NCI-H2227 treated with DMSO at 0.1 percent for 48 hours (cell line): ENCODE results near the gene PDGFC.

ENCODE experiments used
- DNase-seq: peaks from one replicate; lab custom pipeline; 2025; lab: John Stamatoyannopoulos, UW

PDGFC gene

GRCh38 chr4:156971676-156972378 is at the start of gene PDGFC:
Gene PDGFC (minus strand): TSS chr4:156971799. CDS start chr4:156970903, 896 bp downstream.
- no peak for DNase-seq

- DNase-seq = no peak
Observed at GRCh38 chr4:157020882-157021281, 49.3 kb upstream of the PDGFC start.

- DNase-seq = no peak
Observed at GRCh38 chr4:157018920-157019490, 47.4 kb upstream of the PDGFC start.

- DNase-seq = no peak
Observed at GRCh38 chr4:157014621-157015591, 43.3 kb upstream of the PDGFC start.

GRCh38 chr4:157013656-157014055 is 42.1 kb upstream of the PDGFC start:
- no peak for DNase-seq

GRCh38 chr4:157012781-157013180 is 41.2 kb upstream of the PDGFC start:
- DNase-seq = no peak

GRCh38 chr4:157012296-157012695 is 40.7 kb upstream of the PDGFC start:
- no peak for DNase-seq

GRCh38 chr4:157010630-157011029 is 39.0 kb upstream of the PDGFC start:
- DNase-seq = no peak

GRCh38 chr4:157005831-157006230 is 34.2 kb upstream of the PDGFC start:
- DNase-seq = no peak

GRCh38 chr4:157005193-157005592 is 33.6 kb upstream of the PDGFC start:
- DNase-seq = no peak

- no peak for DNase-seq
Observed at GRCh38 chr4:157004279-157005161, 32.9 kb upstream of the PDGFC start.

GRCh38 chr4:156999175-156999517 is 27.5 kb upstream of the PDGFC start:
- DNase-seq = peak; percentile 3

- DNase-seq = no peak
Observed at GRCh38 chr4:156998500-156999174, 27.0 kb upstream of the PDGFC start.

GRCh38 chr4:156992943-156993342 is 21.3 kb upstream of the PDGFC start:
- no peak for DNase-seq

GRCh38 chr4:156991161-156991560 is 19.6 kb upstream of the PDGFC start:
- DNase-seq = peak; percentile 7

GRCh38 chr4:156983366-156983765 is 11.8 kb upstream of the PDGFC start:
- DNase-seq = no peak

GRCh38 chr4:156981262-156981769 is 9.7 kb upstream of the PDGFC start:
- DNase-seq = no peak

GRCh38 chr4:156977435-156978160 is 6.0 kb upstream of the PDGFC start:
- no peak for DNase-seq

GRCh38 chr4:156976147-156976546 is 4.5 kb upstream of the PDGFC start:
- no peak for DNase-seq

- no peak for DNase-seq
Observed at GRCh38 chr4:156975686-156976085, 4.1 kb upstream of the PDGFC start.
